Measurements from ENCODE around the gene ZBTB40.

GRCh38 chr1:22470227-22470626 is 18.6 kb downstream of the ZBTB40 start:
- no peak for TF ChIP-seq CTCF (IDR thresholded peaks at IDR 0.05 in 8 of 11, conservative IDR thresholded peaks at IDR 0.05 in 3 of 11)
- no peak for TF ChIP-seq POLR2A (IDR thresholded peaks at IDR 0.05)
- no peak for TF ChIP-seq POLR2AphosphoS5 (IDR thresholded peaks at IDR 0.05)

Data from spleen (tissue), 7 donors.